Muscle of arm (tissue), 12 donors: ENCODE measurements around the gene KIRREL3. TPM values are rescaled to one million over a fixed set of nuclear protein-coding genes. Genes with fewer than 3 reads are reported as not detected.
"Not testable (repeated sequence)": the region's sequence is repeated elsewhere in the genome, so short reads cannot be mapped to it uniquely, and the experiment has no call there.

Experiments used
- DNase-seq: peaks from one replicate; pipeline ENCODE4 v3.0.0-alpha.2; 2013
- polyA plus RNA-seq, 12 donors: library from polyadenylated mRNA; unstranded; fragments of 120-200 nt; gene quantifications; one replicate each; pipeline ENCODE4 v1.2.1, GENCODE V29; 2013; ENCODE audit not compliant: insufficient read length in 12 of 12

Gene KIRREL3
- polyA plus RNA-seq, 12 donors = 0.43 to 2.4 (median 1.0) TPM; not detected in 2

- DNase-seq = no peak
These were observed 592.1 kb downstream of the KIRREL3 start for GRCh38 chr11:126408496-126408895.

DNA sequence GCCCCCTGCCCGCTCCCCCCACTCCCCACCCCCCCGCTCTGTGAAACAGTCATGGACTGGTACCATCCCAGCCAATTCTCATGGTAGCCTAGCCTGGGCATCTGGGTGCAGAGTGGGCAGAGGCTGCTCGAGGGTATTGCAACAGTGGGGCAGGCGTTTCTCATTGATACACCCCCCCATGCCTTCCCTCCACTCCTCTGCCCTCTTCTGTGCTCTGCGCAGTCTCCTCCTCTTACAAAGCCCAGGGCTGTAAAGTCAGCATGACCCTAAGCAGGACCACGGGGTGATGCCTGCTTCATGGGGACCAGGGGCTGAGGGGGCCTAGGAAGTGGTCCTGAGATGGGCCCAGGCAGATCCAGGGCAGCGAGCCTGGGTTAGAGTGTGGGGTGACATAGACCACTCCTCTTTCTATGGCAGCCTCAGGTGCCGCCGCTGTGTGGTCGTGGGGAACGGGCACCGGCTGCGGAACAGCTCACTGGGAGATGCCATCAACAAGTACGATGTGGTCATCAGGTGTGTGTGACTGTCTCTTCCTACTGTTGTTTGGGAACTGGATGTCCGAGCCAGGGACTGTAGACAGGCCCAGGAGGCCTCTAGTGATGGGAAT lies 592.8 kb downstream of the KIRREL3 start:
- DNase-seq = no peak

- DNase-seq = no peak
These were observed 593.5 kb downstream of the KIRREL3 start for GRCh38 chr11:126407101-126407521.

DNA sequence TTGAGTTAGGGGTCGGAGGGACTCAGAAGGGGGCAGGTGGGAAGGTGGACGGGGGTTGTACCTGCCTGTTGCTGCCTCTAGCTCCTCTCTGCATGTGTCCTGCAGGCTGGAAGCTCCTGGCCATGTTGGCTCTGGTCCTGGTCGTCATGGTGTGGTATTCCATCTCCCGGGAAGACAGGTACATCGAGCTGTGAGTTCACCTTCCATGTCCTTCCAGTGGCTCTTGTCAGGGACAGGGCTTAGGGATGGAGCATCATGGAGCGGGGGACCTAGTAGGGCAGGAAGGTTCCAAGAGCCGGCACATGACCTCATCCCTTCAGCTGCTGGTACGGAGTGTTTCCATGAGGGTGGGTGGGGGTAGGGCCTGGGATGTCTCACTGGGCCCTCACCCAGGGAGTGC lies 594.2 kb downstream of the KIRREL3 start:
- DNase-seq = no peak

- DNase-seq = no peak
These were observed 594.7 kb downstream of the KIRREL3 start for GRCh38 chr11:126405906-126406305.

DNA sequence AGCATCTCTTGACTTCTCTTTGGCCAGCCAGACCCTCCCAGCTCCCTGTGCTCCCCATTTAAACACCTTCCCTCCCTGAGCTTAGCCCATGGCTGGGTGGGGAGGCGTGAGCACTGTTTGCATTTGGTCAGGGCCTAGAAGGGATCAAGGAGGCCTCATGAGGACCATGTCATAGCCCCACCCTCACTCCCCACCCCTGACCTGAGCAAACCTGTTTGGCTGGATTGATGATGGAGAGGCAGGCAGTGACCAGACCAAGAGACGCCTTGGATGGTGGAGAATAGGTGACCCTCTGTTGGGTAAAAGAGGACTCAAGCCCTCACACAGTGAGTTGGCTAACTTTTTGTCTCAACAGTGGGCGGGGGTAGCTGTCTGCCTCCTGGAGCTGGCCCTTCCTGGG lies 595.2 kb downstream of the KIRREL3 start:
- no peak for DNase-seq

DNA sequence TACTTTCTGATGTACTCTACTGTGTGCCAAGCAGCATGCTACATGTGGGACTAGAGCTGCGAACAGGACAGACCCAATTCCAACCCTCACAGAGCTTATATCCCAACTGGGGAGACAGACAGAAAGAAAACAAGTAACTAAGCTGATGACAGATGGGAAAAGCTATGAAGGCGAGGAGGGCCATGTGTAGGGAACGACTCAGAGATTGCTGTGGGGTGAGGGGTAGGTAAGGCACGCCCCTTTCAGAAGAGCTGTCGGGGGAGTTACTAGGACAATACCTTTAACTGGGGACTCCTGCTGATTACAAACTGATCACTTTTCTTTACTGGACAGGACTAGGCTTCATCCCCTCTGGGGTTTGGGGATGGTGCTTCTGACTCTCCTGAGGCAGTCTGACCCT lies 596.2 kb downstream of the KIRREL3 start:
- DNase-seq = no peak

GRCh38 chr11:126403658-126404057 lies 596.9 kb downstream of the KIRREL3 start:
- no peak for DNase-seq

GRCh38 chr11:126403022-126403581 lies 597.5 kb downstream of the KIRREL3 start:
- no peak for DNase-seq

GRCh38 chr11:126400479-126400878 lies 600.1 kb downstream of the KIRREL3 start:
- no peak for DNase-seq

- DNase-seq = no peak
These were observed 600.6 kb downstream of the KIRREL3 start for GRCh38 chr11:126400019-126400418.

DNA sequence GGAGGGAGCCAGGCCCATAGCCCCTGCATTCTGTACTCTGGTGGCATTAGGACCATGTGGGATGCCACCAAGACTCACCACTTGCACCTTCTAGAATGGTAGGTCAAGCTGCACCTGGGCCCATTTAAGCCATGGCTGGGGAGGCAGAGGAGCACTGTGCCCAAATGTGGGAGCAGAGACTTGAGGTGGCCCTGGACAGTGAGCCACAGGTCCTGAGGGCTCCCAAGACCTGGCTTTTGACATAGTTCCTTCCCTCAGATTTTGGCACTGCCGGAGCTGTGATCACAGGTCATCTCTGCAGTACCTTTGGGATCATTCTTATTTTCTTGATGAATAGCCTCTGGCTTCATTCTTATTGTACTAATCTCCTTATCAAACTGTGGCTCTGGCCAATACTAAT lies 601.8 kb downstream of the KIRREL3 start:
- DNase-seq = no peak

- no peak for DNase-seq
These were observed 602.3 kb downstream of the KIRREL3 start for GRCh38 chr11:126398296-126398695.

DNA sequence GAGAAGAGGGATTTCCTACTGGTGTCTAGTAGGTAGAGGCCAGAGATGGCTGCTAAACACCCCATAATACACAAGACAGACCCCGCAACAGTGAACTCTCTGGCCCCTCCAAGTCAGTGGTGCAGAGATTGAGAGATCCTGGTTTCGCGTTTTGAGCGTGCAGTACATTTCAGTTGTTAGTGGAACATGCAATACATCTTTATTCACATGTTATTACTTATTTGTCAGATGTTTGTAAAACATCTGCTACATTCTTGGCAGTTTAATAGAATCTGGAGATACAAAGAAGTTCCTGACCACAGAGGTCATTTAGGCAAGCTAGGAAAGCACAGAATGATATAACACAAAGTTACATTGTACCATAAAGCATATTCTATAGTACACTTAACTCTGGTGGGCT lies 603.6 kb downstream of the KIRREL3 start:
- DNase-seq = no peak

- not testable (repeated sequence) for DNase-seq
These were observed 604.3 kb downstream of the KIRREL3 start for GRCh38 chr11:126396266-126396665.

DNA sequence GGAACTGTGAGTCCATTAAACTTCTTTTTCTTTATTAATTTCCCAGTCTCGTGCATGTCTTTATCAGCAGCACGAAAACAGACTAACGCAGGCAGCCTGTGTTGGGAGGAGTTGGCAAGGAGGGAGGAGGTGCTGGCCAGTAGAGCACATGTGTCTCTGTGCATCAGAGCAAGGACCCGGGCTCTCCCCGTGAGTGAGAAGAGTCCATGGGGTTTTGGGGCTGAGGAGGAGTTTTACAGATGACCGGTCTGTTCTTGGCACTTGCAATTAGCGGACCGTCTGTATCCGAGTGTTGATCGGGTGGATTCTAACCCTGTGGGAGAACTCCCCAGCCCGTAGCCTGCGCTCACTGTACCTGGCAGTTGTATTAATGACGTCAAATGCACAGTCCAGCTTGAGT lies 604.8 kb downstream of the KIRREL3 start:
- peak; percentile 64 for DNase-seq

DNA sequence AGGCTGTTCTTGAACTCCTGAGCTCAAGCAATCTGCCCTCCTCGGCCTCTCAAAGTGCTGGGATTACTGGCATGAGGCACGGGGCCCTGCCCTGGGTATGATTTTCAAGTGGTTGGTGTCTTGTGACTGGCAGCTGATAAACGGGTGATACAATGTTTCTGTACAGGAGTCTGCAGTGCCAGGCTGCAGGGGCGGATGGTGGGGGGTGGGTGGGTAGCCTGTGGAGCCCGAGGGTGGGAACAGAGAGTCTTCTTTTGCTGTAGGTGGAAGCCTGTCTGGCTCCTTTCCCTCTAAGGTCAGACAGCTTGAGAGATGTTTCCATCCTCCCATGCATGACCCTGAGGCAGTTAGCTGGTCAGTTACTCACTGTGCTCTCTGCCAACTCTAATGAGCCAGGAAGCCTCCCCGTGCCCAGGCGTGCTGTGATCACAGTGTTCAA lies 605.9 kb downstream of the KIRREL3 start:
- not testable (repeated sequence) for DNase-seq

- no peak for DNase-seq
These were observed 606.5 kb downstream of the KIRREL3 start for GRCh38 chr11:126394036-126394435.

GRCh38 chr11:126393143-126393542 lies 607.4 kb downstream of the KIRREL3 start:
- no peak for DNase-seq

- DNase-seq = peak; percentile 64
These were observed 607.9 kb downstream of the KIRREL3 start for GRCh38 chr11:126392633-126393013.

GRCh38 chr11:126391970-126392632 lies 608.5 kb downstream of the KIRREL3 start:
- DNase-seq = no peak

GRCh38 chr11:126391286-126391954 lies 609.1 kb downstream of the KIRREL3 start:
- DNase-seq = no peak
